ENCODE measurements around the gene EML2.

GRCh38 chr19:45621976-45622503 is 17.2 kb downstream of the EML2 start:
- TF ChIP-seq EZH2phosphoT487 (IDR thresholded peaks at IDR 0.05; ENCODE audit: low read depth, severe bottlenecking, unreplicated experiment) (no peak), CTCF (IDR thresholded peaks at IDR 0.05; ENCODE audit: poor library complexity) (no peak)

All from hepatocyte (in vitro differentiated cells).